Sciatic nerve (tissue), 2 donors: ENCODE results near the gene VSIR. TPM values are rescaled to one million over a fixed set of nuclear protein-coding genes. Genes with fewer than 3 reads are reported as not detected.

Experiments
- ATAC-seq: fragments of 200-7000 bp; cut with Tn5 transposase; one replicate; pipeline ENCODE4 v1.9.1; 2020; ENCODE audit warnings: mild to moderate bottlenecking, moderate library complexity
- DNase-seq: peaks from one replicate; pipeline ENCODE4 v3.0.0-alpha.2; 2020; ENCODE audit warnings: low spot score
- intact Hi-C: fragments of 100-400 bp; cut with DNase I; formaldehyde crosslinking; loops from one replicate; pipeline ENCODE4 v1.14.2; 2022
- total RNA-seq: library from RNA; stranded (reverse); fragmentation: NEBNext Ultra II Directional; extraction: Animal tissue kit (Norgen Biotek cat#: 25700); gene quantifications from one replicate; pipeline ENCODE4 v1.2.1, GENCODE V29; 2021
- donor health status: DM: no; HTN: no; CAD: no.
- donor health status: DM: no; HTN: no; CAD: no.

Gene VSIR
- total RNA-seq, 1 donor from 2014 or later: 171 TPM

DNA sequence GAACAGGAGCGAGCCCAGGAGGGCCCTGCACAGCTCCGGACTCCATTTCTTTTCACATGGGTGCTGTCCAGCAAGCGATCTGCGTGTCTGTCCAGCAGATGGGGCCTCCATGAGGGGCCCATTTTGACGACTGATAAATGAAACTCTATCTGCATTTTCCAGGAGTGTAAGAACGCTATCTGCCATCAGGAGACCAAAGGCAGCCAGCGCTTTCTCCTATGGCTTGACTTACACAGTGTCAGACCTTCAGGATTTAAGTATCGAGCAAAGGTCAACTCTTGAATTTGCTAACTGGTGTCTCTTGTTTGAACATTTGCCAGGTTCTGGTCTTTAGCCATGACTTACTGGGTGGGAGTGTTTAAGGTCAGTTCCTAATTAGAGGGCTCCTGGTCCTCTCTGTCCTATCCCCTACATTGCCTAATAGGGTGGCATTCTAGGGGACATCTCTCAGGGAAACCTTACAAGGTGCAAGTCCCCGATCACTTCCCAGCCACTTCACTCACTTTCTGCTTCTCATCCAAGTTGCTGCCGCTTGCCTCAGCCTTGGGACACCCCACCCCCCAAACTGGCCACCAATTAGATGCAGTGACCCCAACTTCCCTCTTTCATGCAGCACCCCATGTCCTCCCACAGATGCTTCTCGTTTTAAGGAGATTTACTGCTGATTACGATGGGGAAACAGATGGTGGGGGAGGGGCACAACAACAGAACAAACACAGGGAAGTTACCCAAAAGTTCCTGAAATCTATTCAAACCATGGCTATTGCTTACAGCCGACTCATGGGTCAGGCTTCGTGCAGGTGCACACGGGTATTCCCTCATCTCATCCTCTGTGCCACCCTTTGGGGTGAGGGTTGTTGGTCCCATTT lies 20.0 kb downstream of the VSIR start:
- DNase-seq: no peak
- ATAC-seq: peak; percentile 28
- intact Hi-C loops: no loop called here

- DNase-seq: no peak
- ATAC-seq: no peak
- intact Hi-C loops: no loop called here
Measured at GRCh38 chr10:71752391-71753090, 20.8 kb downstream of the VSIR start.

GRCh38 chr10:71751515-71752224 lies 21.6 kb downstream of the VSIR start:
- ATAC-seq (no peak), DNase-seq (no peak)
- intact Hi-C loops: no loop called here

GRCh38 chr10:71750986-71751385 lies 22.3 kb downstream of the VSIR start:
- DNase-seq: no peak
- intact Hi-C loops: no loop called here
- ATAC-seq: no peak

GRCh38 chr10:71750124-71750841 lies 23.0 kb downstream of the VSIR start:
- intact Hi-C loops: no loop called here
- ATAC-seq (no peak), DNase-seq (no peak)

DNA sequence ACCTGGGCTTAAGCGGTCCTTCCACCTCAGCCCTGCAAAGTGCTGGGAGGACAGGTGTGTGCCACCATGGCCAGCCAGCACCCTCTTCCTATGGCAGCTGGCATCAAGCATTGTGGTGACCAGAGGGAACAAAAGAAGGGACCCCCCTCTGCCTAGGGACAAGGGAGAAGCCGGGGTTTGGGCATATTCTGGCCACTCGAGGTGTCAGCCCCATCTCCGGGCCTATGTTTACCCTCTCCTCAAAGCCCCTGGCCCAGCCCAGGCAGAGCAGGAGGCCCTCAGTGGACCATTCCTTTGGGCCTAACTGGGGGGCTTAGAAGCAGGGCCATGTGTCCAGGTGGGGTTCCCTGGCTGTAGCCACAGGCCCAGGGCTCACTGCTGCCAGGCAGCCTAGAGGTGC lies 23.9 kb downstream of the VSIR start:
- DNase-seq (no peak), ATAC-seq (no peak)
- intact Hi-C loops: no loop called here

DNA sequence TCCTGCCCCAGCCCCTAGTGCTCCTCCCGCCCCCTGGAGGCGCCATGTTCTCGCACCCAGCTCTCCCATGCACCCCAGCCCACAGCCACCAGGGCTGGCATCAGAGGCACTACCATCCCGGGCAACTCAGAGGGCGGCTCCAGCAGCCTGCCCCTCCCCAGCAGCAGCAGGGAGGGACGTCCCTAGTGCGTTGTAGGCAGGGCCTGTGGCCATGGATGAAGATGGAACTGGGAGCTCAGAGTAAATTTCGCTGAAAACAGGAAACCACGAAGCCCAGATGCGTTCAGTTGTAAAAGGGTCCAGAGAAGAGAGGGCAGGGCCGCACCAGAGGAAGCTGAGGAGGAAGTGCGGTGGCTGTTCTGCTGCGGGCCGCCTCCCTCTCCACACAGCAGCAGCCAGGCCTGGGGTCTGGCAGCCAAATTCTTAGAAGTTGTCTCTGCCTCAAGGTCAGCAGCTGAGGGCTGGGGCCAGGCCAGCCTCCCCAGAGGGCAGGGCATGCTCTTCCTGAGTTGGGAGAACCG lies 24.6 kb downstream of the VSIR start:
- intact Hi-C loops: no loop called here
- peak; percentile 78 for ATAC-seq
- DNase-seq: peak; percentile 79

GRCh38 chr10:71747551-71748523 lies 25.5 kb downstream of the VSIR start:
- peak; percentile 27 for ATAC-seq
- DNase-seq: no peak
- intact Hi-C loops: no loop called here

- DNase-seq: no peak
- intact Hi-C loops: no loop called here
- no peak for ATAC-seq
Measured at GRCh38 chr10:71747039-71747531, 26.2 kb downstream of the VSIR start.

DNA sequence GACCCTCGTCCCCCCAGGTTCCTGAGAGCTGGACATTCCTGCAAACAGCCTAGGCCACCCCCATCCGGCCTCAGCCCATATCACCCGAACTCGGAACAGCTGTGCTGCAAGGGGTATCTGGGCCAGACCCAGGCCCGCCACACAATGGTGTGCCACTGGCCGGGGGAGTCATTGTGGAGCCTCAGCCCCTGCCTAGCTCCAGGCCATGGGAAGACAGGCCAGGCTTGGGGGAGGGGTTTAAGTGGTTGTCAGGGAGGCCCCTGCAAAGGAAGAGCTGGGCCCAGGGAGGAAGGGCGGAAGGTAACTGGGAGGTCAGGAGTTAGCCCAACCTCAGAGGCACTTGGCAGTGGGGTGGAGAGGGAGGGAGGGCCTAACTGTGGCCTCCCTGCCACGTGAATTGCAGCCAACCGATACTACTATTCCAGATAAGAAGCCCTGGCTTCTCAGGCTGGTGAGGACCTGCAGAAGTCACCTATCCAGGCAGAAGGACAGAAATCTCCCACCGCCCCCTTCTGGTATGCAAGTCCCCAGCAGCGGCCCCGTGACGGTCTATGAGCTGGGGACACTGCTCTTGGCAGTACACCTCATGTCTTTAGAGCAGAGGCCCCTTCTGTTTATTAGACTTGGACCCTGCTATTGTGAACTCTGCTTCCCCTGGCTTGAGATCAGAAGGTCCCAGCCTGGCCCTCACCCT lies 26.8 kb downstream of the VSIR start:
- intact Hi-C loops: no loop called here
- DNase-seq (no peak), ATAC-seq (peak; percentile 7)

DNA sequence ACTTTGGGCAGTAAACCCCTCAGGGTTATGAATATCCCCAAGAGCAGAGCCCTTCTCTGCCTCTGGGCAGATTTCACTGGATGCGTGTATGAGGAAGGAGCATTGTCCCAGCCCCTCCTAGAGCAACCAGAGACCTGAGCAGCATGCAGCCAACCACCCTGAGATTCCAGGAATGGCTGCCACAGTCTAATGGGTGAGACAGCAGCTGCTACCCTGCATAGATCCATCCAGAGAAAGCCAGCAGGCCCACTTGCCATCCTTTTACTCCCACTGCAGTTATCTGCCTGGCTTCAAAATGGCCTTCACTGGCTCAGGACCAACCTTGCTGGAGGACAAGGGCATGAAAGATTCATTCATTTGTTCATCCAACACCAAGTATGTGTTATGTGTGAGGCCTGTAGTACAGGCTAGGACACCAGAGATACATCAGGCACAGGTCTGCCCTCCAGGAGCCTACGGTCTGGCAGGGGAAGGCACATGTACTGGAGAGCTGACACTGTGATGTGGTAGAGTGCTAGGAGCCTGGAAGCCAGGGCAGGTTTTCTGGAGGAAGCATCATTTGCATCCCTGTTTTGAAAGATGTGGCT lies 27.6 kb downstream of the VSIR start:
- intact Hi-C loops: no loop called here
- DNase-seq (no peak), ATAC-seq (no peak)

DNA sequence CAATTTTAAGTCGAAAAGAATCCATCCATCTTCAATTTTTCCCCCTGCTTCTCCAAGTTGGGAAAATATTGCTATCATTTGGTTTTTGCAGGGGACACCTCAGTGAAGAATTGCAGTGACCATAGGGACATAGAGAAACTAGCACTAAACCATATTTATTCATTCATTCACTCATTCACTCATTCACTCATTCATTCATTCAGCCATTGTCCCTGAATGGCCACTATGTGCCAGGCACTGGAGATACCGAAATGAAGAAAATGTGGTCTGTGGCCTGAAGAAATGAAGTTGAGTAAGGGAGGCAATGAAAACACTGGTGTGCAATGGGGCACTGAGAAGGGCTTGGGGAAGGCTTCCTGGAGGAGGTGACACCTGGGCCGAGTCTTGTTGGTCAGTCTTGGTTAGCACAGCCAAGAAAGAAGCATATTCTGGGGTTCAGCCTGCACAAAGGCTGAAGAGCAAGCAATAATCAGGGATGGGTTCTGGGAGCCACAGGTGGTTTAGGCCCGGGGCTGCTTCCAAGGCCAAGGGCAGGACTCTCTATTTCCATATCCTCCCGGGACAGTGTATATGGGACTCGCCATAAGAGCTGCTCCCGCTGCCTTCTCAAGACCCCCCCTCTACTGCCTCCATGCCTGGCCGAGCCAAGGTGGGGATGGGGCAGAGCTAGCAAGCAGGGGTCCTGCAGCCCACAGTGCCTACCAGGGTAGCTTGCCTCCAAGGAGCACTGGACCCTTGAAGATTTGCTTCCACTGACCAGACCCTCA lies 28.2 kb downstream of the VSIR start:
- DNase-seq: no peak
- ATAC-seq: no peak
- intact Hi-C loops: no loop called here

DNA sequence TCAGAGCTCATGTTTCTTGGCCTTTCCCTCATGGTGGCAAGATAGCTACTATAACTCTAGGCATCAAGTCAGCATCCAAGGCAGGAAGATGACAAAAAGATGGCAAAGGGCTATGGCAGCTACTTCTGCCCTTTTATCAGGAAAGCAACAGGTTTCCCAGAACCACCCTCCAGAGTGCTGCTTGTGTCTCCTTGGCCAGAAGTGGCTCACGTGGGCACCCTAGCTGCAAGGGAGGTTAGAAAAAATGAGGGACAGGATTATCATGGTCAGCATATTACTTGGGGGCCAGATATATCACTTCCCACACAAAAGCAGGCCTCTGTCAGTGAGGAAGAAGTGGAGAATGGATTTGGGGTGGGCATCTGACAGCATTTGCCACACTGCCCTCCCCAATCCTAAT lies 29.5 kb downstream of the VSIR start:
- ATAC-seq: no peak
- no peak for DNase-seq
- intact Hi-C loops: no loop called here

DNA sequence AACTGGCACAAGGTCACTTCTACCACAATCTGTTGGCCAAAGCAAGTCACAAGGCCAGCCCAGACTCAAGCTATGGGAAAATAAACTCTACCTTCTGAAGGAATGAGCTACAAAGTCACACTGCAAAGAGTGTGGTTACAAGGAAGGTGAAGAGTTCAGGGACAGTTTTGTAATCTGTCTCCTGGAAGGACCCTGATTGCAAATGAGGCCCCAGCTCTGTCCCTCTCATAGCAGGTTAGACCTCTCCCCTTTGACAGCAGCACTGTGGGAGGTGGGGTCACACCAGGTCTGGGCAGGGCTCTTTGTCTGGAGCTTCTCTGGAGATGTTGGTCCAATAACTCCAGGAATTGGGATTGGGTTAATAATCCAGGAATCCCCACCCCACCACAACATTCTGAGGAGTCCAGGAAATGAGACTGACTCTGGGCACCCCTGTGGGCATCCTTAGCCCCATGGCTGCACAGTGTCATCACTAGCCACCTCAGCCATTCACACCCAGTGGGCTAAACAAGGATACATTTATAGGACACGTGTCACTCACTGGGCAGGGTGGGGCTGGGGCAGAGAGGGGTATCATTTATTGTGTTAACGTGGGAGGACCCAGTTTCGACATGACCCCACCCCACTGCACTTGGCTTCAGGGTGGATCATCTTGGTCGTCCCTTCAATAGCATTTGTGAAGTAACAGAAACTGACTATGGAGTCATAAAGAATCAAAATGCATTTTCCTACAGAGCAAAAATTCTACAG lies 30.1 kb downstream of the VSIR start:
- intact Hi-C loops: no loop called here
- ATAC-seq: no peak
- no peak for DNase-seq

- no peak for ATAC-seq
- DNase-seq: no peak
- intact Hi-C loops: no loop called here
Measured at GRCh38 chr10:71742301-71743088, 30.8 kb downstream of the VSIR start.
